HG03039 (cell line): ENCODE results near the gene NOL8.

Source experiments
- ATAC-seq: cut with Tn5 transposase; IDR thresholded peaks from one replicate; pipeline ENCODE4 v1.9.1; 2021; ENCODE audit warnings: mild to moderate bottlenecking, moderate library complexity; ENCODE audit not compliant: unreplicated experiment

Gene NOL8

DNA sequence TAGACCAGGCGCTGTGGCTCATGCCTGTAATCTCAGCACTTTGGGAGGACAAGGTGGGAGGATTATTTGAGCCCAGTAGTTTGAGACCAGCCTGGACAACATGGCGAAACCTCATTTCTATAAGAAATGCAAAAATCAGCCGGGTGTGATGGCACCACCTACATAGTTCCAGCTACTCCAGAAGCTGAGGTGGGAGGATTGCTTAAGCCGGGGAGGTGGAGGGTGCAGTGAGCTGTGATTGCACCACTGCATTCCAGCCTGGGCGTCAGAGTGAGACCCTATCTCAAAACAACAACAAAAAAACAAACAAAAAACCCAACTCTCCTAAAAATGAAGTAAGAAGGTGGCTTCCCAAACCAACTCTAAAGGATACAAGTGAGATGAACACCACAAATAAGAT, 54.6 kb downstream of the NOL8 start:
- ATAC-seq = no peak

DNA sequence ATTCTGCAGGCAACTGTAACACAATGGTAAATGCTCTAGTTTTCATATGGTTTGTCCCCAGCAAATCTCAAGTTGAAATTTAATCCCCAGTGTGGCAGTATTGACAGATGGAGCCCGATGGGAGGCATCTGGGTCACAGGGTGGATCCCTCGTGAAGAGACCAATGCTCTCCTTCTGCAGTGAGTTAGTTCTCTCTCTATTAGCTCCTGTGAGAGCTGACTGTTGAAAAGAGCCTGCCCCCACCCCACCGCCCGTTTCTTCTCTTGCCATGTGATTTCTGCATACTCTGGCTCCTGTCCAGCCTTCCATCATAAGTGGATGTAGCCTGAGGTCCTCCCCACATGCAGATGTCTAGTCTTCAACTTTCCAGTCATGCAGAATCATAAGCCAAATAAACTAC, 58.7 kb downstream of the NOL8 start:
- no peak for ATAC-seq

DNA sequence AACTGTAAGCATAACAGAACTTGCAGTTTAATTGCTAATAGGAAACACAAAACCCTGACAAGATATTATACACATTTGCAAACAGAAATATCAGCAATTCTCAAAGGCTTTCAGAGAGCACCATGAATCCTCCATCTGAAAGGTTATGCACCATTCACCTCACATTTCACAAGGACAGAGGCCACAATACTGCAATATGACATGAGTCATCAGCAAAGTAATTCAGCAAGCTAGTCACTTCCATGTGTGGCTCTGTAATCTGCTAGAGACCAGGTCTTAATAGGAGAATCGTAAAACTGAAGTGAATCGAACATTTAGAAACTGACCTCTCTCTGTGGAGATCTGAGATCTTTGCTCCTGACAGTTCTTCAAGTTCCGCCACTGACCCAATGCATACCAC, 60.0 kb downstream of the NOL8 start:
- ATAC-seq = no peak

DNA sequence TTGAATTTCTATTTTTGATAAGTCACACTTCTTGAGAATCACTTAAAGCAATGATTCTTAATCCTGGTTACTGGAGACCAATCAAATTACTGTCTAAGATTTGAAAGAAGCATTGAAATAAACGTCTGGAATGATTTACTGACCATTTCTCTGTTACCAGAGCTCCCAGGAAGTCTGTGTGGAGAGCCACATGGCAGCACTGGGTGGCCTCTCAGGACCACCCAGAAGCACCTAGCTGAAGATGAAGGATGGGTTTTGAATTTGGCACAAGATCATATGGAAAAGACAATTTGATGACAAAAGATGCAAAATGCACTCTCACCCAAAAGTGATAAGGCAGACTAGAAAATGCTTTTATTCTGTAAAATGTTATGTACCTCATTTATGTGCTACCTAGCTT, 62.0 kb downstream of the NOL8 start:
- no peak for ATAC-seq

DNA sequence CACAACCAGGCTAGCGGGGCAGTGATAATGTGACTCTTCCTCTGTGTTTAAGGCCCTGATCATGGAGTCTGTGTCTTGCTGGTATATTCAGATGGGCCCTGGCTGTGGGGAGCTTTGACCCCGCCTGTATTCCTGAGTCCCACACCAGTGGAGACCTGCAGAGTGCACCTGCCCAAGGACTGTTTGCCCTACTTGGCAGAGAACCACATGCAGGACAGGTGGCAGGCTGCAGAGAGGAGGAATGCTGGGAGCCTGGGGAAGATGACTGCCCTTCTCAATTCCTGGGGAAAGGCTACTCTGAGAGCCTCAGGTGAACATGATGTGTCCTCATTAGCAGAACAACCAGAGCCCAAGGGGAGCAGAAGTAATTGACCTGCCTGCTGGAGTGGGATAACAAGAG, 67.8 kb downstream of the NOL8 start:
- no peak for ATAC-seq

DNA sequence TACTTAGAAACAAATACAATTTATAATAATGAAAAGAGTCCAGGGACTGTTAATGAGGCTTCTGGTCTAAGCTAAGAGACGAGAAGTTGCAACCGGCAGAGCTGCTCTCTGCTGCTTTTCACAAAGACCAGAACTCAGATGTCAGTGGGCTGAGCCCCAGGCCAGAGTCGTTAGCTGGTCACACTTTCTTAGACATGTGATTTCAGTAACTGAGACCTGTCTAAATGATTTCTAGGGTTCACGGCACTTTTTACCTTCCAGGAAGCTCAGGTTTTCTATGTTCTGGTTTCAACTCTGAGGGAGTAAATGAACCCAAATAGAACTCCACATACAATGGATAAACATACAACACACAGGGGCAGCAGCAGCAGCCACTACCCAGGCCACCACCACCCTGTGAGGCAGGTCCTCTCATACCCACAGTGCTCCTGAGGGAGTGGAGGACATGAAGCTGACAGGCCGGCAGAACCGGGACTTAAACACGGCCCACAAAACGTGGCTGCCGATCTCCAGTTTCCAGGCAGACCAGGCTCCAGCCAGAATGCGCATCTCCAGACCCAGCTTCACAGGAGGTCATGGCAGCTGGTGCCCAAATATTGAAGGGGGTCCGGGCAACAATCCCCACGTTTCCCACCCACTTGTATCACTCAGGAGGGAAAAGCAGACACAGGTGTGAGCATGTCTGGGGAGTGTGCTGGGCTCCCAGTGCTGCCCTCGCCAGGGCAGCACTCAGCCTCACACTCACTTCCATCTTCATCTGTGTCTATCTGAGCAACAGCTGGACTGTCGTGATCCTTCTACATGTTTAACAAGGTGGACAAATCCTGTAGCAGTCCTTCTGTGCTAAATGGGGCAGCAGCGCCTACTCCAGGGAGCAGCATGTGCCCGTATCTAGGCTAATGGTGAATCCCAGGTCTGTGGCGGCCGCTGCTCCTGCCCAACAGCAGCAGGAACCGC, 70.5 kb downstream of the NOL8 start:
- no peak for ATAC-seq

DNA sequence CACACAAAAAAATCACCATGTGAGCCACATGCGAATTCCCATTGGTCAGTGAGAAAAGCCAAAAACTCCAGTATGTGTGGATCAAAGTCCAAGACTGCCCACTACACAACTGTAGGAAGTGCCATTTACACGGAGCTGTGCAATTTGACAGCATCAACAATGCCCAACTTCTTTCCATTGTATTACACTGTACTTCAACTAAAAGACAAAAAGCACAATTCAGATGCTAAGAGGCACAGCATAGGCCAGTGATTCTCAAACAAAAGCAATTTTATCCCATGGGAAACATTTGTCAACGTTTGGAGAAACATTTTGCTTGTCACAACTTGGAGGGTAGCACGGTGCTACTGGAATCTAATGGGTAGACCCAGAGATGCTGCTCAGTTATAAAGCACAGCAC, 71.5 kb downstream of the NOL8 start:
- ATAC-seq = no peak

DNA sequence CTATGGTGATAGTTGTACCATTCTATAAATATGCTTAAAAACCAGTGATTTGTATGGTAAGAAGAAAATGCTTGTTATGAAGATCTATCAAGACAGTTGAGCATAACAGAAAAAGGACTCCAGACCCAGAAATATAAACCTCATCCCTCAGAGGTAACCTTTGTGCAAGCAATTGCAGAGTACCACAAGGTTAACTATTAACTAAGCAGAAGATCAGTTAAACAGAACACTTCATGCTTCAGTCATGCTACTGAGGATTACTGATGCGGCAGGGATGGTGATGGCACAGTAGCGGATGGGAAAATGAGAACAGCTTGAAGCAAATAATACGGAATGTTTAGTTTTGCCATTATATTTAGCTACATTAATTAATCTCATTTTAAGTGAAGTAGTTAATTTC, 77.2 kb downstream of the NOL8 start:
- no peak for ATAC-seq
